Measurements from ENCODE around the gene TMEM169. TPM values are rescaled to one million over a fixed set of nuclear protein-coding genes. Genes with fewer than 3 reads are reported as not detected.

TMEM169 gene
- total and polyA plus RNA-seq, 10 of the 15 experiments (the other 5 are each of a cell fraction or from before 2014, with no cell fraction given): 0.23 to 3.2 (median 2.3) TPM

DNA sequence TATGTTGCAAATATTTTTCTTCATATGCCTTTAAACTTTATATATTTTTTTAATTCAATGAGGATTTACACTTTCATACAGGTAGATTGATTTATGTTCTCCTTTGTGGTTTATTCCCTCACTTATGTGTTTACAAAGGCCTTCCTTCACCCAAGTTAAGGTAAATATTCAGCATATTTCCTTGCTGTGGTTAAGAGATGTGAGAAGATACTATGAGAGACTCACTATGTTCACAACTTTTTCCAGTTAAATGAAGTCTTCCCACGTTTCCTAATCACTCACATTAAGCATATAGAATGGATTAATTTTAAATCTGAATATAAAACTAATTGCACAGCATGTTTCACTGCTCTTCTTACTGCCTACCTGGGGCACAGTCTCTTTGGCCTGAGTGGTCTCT, 707 bp upstream of the TMEM169 start:
- SMC1A ChIA-PET (ENCODE audit: uncharacterized antibody, unreplicated experiment): interaction anchor here (0.6 to 4.1 kb wide), 13 partner anchors 9 to 329 kb away, joined by 3 to 34 read pairs (median 4); partner anchors contain the start of gene XRCC5
- CTCF ChIA-PET: interaction anchor here (0.8 to 2.3 kb wide), 11 partner anchors 10 to 65 kb away, joined by 3 to 15 read pairs (median 4); partner anchors contain the start of gene XRCC5
- no peaks in the 10 kb centered on the region for H3K27me3 ChIP-seq (replicated peaks in 1 of 2; ENCODE audit: control insufficient read depth in 2 of 2, insufficient read depth in 2 of 2, low read length in 1 of 2)
- H3K4me1 ChIP-seq (ENCODE audit: control insufficient read depth, insufficient read depth, low read length): peaks cover 6% of the 10 kb centered on the region; the same call in 1 of the 2 replicates
- intact Hi-C loops (cut with micrococcal nuclease; ENCODE audit: unreplicated experiment) (loop anchor here (2.0 kb wide), 1 partner anchor 24 kb away; no protein-coding TSS in a partner anchor), in situ Hi-C loops (cut with MboI) (no loop called here)
- 0% methylated on average over 1 of the region's 1 CpG for WGBS (ENCODE audit: insufficient coverage, insufficient replicate concordance, low lambda C conversion rate, missing lambda C conversion rate)
- FAIRE-seq: no peak
- H3K36me3 ChIP-seq (ENCODE audit: control insufficient read depth in 2 of 2, insufficient read depth in 2 of 2, low read length in 1 of 2): no peaks in the 10 kb centered on the region
- RAD21 ChIA-PET (ENCODE audit: unreplicated experiment): interaction anchor here (0.7 to 1.7 kb wide), 10 partner anchors 8 to 65 kb away, joined by 3 to 17 read pairs (median 6); partner anchors contain the start of gene XRCC5
- no peaks in the 10 kb centered on the region for H3K9me3 ChIP-seq (replicated peaks; ENCODE audit: control insufficient read depth, insufficient read depth, low read length)
- POLR2A ChIA-PET: interaction anchor here (0.6 to 6.2 kb wide), 13 partner anchors 10 to 102 kb away, joined by 4 to 42 read pairs (median 5); partner anchors contain the start of gene XRCC5
- no TSS peak for BruUV-seq (replicated peaks)
- H2AFZ ChIP-seq (ENCODE audit: control insufficient read depth, low read depth, low read length): peak overlapping the region; percentile 83
- H3K4me2 ChIP-seq (ENCODE audit: control insufficient read depth, insufficient read depth): peak overlapping the region; percentile 78
- peak overlapping the region; percentile 58 for H3K27ac ChIP-seq (ENCODE audit: control insufficient read depth, insufficient read depth)
- peak overlapping the region; percentile 84 for H3K4me3 ChIP-seq
- ATAC-seq: no peak
- no peak for DNase-seq (ENCODE audit: low read depth, low spot score)
- TF ChIP-seq SPI1 (IDR thresholded peaks at IDR 0.05; ENCODE audit: borderline replicate concordance, insufficient read depth, low read depth, low read length) (no peak), ASH2L (IDR thresholded peaks at IDR 0.05; ENCODE audit: borderline replicate concordance, low read depth) (no peak), STAT1 (conservative IDR thresholded peaks at IDR 0.05) (no peak), CREM (IDR thresholded peaks at IDR 0.05; ENCODE audit: low read depth) (no peak), HDAC6 (IDR thresholded peaks at IDR 0.05; ENCODE audit: unreplicated experiment) (no peak), ZNF217 (IDR thresholded peaks at IDR 0.05) (no peak), USF2 (IDR thresholded peaks at IDR 0.05; ENCODE audit: borderline replicate concordance, low read depth, low read length) (no peak), FOXM1 (IDR thresholded peaks at IDR 0.05; ENCODE audit: low read depth, low read length) (no peak), TCF12 (IDR thresholded peaks at IDR 0.05; ENCODE audit: low read depth, low read length) (no peak), GABPA (IDR thresholded peaks at IDR 0.05; ENCODE audit: low read depth) (no peak), CHD1 (IDR thresholded peaks at IDR 0.05; ENCODE audit: low read depth, low read length) (no peak), RFX5 (IDR thresholded peaks at IDR 0.05; ENCODE audit: low read depth, low read length) (no peak), ATF7 (IDR thresholded peaks at IDR 0.05; ENCODE audit: low read depth) (no peak), STAT3 (IDR thresholded peaks at IDR 0.05; ENCODE audit: low read depth, low read length) (no peak)
- TF ChIP-seq, protein P1, sequence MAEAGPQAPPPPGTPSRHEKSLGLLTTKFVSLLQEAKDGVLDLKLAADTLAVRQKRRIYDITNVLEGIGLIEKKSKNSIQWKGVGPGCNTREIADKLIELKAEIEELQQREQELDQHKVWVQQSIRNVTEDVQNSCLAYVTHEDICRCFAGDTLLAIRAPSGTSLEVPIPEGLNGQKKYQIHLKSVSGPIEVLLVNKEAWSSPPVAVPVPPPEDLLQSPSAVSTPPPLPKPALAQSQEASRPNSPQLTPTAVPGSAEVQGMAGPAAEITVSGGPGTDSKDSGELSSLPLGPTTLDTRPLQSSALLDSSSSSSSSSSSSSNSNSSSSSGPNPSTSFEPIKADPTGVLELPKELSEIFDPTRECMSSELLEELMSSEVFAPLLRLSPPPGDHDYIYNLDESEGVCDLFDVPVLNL (IDR thresholded peaks at IDR 0.05; ENCODE audit: low read depth, low read length): no peak
- TF ChIP-seq, protein P2, sequence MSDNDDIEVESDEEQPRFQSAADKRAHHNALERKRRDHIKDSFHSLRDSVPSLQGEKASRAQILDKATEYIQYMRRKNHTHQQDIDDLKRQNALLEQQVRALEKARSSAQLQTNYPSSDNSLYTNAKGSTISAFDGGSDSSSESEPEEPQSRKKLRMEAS (IDR thresholded peaks at IDR 0.05; ENCODE audit: low read depth, low read length): no peak; the same call in 1 of the 2 replicates
- TF ChIP-seq, protein P3, sequence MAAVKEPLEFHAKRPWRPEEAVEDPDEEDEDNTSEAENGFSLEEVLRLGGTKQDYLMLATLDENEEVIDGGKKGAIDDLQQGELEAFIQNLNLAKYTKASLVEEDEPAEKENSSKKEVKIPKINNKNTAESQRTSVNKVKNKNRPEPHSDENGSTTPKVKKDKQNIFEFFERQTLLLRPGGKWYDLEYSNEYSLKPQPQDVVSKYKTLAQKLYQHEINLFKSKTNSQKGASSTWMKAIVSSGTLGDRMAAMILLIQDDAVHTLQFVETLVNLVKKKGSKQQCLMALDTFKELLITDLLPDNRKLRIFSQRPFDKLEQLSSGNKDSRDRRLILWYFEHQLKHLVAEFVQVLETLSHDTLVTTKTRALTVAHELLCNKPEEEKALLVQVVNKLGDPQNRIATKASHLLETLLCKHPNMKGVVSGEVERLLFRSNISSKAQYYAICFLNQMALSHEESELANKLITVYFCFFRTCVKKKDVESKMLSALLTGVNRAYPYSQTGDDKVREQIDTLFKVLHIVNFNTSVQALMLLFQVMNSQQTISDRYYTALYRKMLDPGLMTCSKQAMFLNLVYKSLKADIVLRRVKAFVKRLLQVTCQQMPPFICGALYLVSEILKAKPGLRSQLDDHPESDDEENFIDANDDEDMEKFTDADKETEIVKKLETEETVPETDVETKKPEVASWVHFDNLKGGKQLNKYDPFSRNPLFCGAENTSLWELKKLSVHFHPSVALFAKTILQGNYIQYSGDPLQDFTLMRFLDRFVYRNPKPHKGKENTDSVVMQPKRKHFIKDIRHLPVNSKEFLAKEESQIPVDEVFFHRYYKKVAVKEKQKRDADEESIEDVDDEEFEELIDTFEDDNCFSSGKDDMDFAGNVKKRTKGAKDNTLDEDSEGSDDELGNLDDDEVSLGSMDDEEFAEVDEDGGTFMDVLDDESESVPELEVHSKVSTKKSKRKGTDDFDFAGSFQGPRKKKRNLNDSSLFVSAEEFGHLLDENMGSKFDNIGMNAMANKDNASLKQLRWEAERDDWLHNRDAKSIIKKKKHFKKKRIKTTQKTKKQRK (IDR thresholded peaks at IDR 0.05; ENCODE audit: low read depth, low read length): no peak
- H4K20me1 ChIP-seq (ENCODE audit: control insufficient read depth, insufficient read depth): no peaks in the 10 kb centered on the region
- H3K79me2 ChIP-seq (ENCODE audit: control insufficient read depth, insufficient read depth, low read length): peaks cover 4% of the 10 kb centered on the region
- H3K9ac ChIP-seq (ENCODE audit: control insufficient read depth, insufficient read depth, low read length): peak overlapping the region; percentile 77
